Breast epithelium (tissue), 4 donors: ENCODE measurements around the gene UBE4B. TPM values are rescaled to one million over a fixed set of nuclear protein-coding genes. Genes with fewer than 3 reads are reported as not detected.
"Not testable (repeated sequence)": the region's sequence is repeated elsewhere in the genome, so short reads cannot be mapped to it uniquely, and the experiment has no call there.

Experiments
- DNase-seq, 2 donors: peaks; one replicate each; pipeline ENCODE4 v3.0.0-alpha.2; 2019; ENCODE audit warnings: low spot score in 2 of 2
- H3K27ac ChIP-seq, 2 donors: fragments of 200-600 bp; sonication (generic) in 1 of 2; one replicate each; pipeline ENCODE4 v1.5.1; 2016 to 2019; ENCODE audit warnings: mild to moderate bottlenecking in 1 of 2
- H3K27me3 ChIP-seq, 2 donors: fragments of 200-600 bp; sonication (generic) in 1 of 2; one replicate each; pipeline versions ENCODE4 v1.5.1 to v1.6.0; 2017 to 2019; ENCODE audit warnings: control low read depth in 1 of 2, mild to moderate bottlenecking in 1 of 2
- H3K36me3 ChIP-seq: fragments of 200-600 bp; one replicate; pipeline ENCODE4 v1.5.1; 2019
- H3K4me1 ChIP-seq, 2 donors: fragments of 200-600 bp; sonication (generic); one replicate each; pipeline ENCODE4 v1.5.1; 2016 to 2019; ENCODE audit warnings: control low read depth in 1 of 2
- H3K4me3 ChIP-seq, 3 donors: fragments of 200-600 bp; sonication (generic); 1 replicate in 2 of 3; 2 replicates in 1 of 3; pipeline ENCODE4 v1.5.1; 2016 to 2019; ENCODE audit warnings: mild to moderate bottlenecking in 3 of 3, moderate library complexity in 2 of 3
- H3K9me3 ChIP-seq, 2 donors: fragments of 200-600 bp; sonication (generic) in 1 of 2; one replicate each; pipeline ENCODE4 v1.5.1; 2016 to 2019; ENCODE audit warnings: control low read depth in 1 of 2
- CTCF ChIP-seq, 3 donors: fragments of 450-650 bp; IDR thresholded peaks; one replicate each; pipeline ENCODE4 v1.5.1; 2016 to 2017; ENCODE audit warnings: antibody characterized with exemption in 3 of 3, mild to moderate bottlenecking in 3 of 3, moderate library complexity in 3 of 3
- POLR2A ChIP-seq: fragments of 450-650 bp; IDR thresholded peaks from one replicate; pipeline ENCODE4 v1.6.1; 2016; ENCODE audit warnings: antibody characterized with exemption, mild to moderate bottlenecking, moderate library complexity
- POLR2AphosphoS5 ChIP-seq, 3 donors: sonication (generic); formaldehyde crosslinking; IDR thresholded peaks; one replicate each; pipeline ENCODE4 v1.6.1; 2017; ENCODE audit warnings: antibody characterized with exemption in 3 of 3
- intact Hi-C: fragments of 100-400 bp; cut with DNase I; formaldehyde crosslinking; loops from one replicate; pipeline ENCODE4 v1.15.1; 2023; ENCODE audit warnings: low total_unique reads
- total RNA-seq, 3 donors: library from RNA; depleted of rRNA; stranded (reverse); fragments of >200 nt; gene quantifications; one replicate each; pipeline ENCODE4 v1.1.0, GENCODE V29; 2016

UBE4B gene
- total RNA-seq, 3 donors from 2014 or later = 36.4 to 43.4 (median 41.7) TPM

GRCh38 chr1:9992910-9993309 lies 39.8 kb upstream of the UBE4B start:
- TF ChIP-seq CTCF (IDR thresholded peaks at IDR 0.05) (no peak), POLR2AphosphoS5 (IDR thresholded peaks at IDR 0.05) (no peak), POLR2A (no peak)
- Histone ChIP-seq H3K27ac (peak overlapping the region in 1 of 2 donors; percentile 48), H3K4me3 (no peak overlapping the region), H3K4me1 (no peaks in the 10 kb centered on the region), H3K9me3 (no peaks in the 10 kb centered on the region), H3K27me3 (peaks cover 0 to 4% of the 10 kb centered on the region in 2 donors), H3K36me3 (no peaks in the 10 kb centered on the region)
- intact Hi-C loops = no loop called here
- no peak for DNase-seq

- no peak for DNase-seq
- H3K27me3 ChIP-seq = peaks cover 0 to 4% of the 10 kb centered on the region in 2 donors
- H3K9me3 ChIP-seq = no peaks in the 10 kb centered on the region
- no peak for TF ChIP-seq POLR2A
- no peak for TF ChIP-seq POLR2AphosphoS5 (IDR thresholded peaks at IDR 0.05)
- no peak for TF ChIP-seq CTCF (IDR thresholded peaks at IDR 0.05)
- no peak overlapping the region for H3K27ac ChIP-seq
- intact Hi-C loops = no loop called here
- no peaks in the 10 kb centered on the region for H3K4me1 ChIP-seq
- H3K4me3 ChIP-seq = no peak overlapping the region
- no peaks in the 10 kb centered on the region for H3K36me3 ChIP-seq
Observed at GRCh38 chr1:9993561-9994075, 39.1 kb upstream of the UBE4B start.

- DNase-seq = no peak
- Histone ChIP-seq H3K27me3 (peaks cover 0 to 4% of the 10 kb centered on the region in 2 donors), H3K27ac (peak within 1 kb of the TSS in 1 of 2 donors; percentile 70), H3K36me3 (no peaks in the 10 kb centered on the region), H3K9me3 (no peaks in the 10 kb centered on the region), H3K4me1 (no peaks in the 10 kb centered on the region), H3K4me3 (peak within 1 kb of the TSS; percentile 54 to 79 (median 59))
- intact Hi-C loops = no loop called here
- TF ChIP-seq POLR2AphosphoS5 (IDR thresholded peaks at IDR 0.05) = no peak
- TF ChIP-seq CTCF (IDR thresholded peaks at IDR 0.05) = no peak
- no peak for TF ChIP-seq POLR2A
Observed at GRCh38 chr1:9996624-9997582, 35.9 kb upstream of the UBE4B start, which contains the start of gene RBP7. Gene RBP7, plus strand, starts transcription at chr1:9997228. Its CDS starts 31 bp downstream, at chr1:9997259.

GRCh38 chr1:10001016-10001665 lies 31.6 kb upstream of the UBE4B start:
- Histone ChIP-seq H3K36me3 (no peaks in the 10 kb centered on the region), H3K27me3 (peaks cover 0 to 4% of the 10 kb centered on the region in 2 donors), H3K4me3 (no peak overlapping the region), H3K27ac (no peak overlapping the region), H3K4me1 (no peaks in the 10 kb centered on the region), H3K9me3 (no peaks in the 10 kb centered on the region)
- TF ChIP-seq POLR2AphosphoS5 (IDR thresholded peaks at IDR 0.05) (no peak), CTCF (IDR thresholded peaks at IDR 0.05) (no peak), POLR2A (no peak)
- intact Hi-C loops = no loop called here
- DNase-seq = no peak

GRCh38 chr1:10005248-10005647 lies 27.5 kb upstream of the UBE4B start:
- H3K9me3 ChIP-seq, H3K36me3 ChIP-seq, H3K4me1 ChIP-seq, H3K27me3 ChIP-seq, H3K4me3 ChIP-seq, intact Hi-C loops, H3K27ac ChIP-seq, DNase-seq: not testable (repeated sequence)
